NCI-H2107 (cell line): ENCODE data around the gene IL2RG.
A peak's percentile ranks its signal among the peaks of the same experiment; 100 is the strongest.

Experiments used
- DNase-seq: peaks from one replicate; lab custom pipeline; 2025; lab: John Stamatoyannopoulos, UW

IL2RG gene

DNA sequence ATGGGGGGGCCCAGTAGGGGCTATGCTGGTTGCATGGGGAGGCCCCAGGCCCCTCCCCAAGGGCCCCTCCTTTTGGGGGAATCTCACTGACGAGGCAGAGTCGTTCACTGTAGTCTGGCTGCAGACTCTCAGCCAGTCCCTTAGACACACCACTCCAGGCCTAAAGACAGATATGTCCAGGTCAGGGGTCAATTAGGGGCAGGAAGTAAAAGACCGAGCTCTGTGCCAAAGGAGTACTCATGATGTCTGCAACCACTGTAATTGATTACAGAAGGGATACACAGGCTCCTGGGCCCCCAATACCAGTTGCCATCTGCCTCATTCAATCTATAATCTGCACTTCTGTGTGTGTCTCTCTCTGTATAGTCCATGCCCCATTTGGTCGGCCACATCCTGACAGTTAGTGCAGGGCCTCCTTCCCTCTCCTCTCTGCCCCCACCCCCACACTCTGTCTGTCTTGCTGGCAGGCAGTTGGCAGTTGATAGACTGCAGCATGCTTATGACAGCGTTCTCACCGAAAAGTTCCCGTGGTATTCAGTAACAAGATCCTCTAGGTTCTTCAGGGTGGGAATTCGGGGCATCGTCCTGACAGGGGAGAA, 3.5 kb downstream of the IL2RG start:
- no peak for DNase-seq

DNA sequence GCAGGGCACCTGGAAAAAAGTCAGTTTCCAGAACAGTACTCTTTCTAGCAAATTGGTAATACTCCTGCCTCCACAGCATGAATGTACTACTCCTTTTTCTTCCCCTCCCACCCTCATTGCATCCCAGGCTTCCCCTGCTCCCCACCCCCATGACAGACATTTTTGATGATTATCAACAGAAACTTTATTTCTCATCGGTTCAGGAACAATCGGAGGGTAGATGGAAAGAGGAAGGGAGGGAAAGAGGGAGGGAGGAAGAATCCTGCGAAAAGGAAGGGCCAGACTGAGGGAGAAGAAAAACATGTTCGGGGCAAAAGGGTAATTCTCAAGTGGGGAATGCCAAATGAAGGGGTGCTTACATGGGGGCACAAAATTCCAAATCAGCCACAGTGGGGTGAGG, 4.1 kb downstream of the IL2RG start:
- no peak for DNase-seq

DNA sequence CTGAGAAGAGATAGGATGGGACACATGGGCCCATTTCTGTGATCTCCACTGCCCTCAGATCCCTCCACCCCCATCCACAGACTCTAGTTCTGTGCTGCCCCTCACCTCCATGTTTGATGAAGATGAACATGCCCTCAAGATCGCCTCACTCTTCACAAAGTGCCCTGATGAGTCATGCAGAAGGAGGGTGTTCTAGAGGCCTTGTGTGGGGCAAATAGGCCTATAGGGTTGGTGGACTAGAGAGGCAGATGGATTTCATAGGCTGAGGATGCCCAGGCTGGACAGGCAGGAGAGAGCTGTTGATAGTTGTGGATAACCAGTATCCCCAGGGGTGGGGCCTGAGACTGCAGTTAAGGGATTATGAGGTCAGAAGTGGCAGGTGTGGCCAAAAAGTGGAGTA, 5.0 kb downstream of the IL2RG start, which contains the start of gene CXorf65:
Gene CXorf65, minus strand, starts transcription at position 314 of the 400 bp plus-strand sequence. Its CDS starts 184 bp downstream, at position 130.
- no peak for DNase-seq

DNA sequence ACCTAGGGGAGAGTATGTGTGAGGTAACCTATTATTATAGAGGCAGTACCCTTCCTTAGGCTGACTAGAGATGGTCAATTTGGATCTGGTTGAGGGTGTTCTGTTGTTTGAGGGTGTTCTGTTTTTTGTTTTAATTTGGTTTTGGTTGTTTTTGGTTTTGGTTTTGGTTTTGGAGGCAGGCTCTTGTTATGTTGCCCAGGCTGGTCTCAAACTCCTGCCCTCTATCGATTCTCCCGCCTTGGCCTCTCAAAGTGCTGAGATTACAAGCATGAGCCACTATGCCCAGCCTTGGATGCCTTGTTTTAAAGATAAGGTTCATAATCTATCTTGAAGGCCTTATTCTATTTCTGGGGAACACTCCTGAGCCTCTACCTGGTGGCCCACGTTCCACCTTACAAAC, 5.7 kb downstream of the IL2RG start:
- no peak for DNase-seq

DNA sequence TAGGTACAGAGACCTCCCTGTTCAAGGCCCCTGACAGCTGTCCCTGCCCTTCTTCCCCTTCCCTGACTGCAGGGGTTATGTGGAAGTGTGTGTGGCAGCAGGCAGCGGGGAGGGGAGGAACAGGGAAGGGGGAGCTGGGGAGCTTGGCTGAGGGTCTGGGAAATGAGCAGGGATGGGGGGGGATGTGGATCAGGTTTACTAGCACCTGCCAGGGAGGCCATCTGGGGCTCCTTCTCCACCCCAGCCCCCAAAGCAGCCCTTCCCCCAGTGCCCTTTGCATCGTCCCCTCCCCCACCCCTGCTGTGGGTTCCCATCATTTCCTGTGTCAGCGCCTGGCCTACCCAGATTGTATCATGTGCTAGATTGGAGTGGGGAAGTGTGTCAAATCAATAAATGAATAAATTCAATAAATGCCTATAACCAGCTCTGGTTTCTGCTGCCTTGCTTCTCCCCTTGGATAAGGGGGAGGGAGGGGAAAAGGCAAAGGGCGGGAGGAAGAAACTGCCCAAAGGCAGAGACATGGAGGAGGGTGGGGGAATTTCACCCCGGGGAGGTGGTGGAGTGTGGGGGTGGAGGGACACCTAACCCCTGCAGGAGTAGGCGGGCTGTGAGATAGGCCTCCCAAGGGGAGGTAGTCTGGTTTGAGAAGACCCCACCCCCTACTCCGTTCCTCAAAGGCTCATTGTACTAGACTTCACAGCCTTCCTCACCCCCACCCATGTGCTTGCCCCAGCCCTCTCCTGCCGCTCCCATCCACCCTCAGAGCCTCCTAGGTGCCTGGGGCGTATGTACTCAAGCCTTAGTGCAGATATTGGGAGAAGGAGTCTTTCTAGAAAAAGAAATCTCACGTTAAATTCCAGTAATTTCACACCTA, 8.0 kb downstream of the IL2RG start:
- DNase-seq: no peak

DNA sequence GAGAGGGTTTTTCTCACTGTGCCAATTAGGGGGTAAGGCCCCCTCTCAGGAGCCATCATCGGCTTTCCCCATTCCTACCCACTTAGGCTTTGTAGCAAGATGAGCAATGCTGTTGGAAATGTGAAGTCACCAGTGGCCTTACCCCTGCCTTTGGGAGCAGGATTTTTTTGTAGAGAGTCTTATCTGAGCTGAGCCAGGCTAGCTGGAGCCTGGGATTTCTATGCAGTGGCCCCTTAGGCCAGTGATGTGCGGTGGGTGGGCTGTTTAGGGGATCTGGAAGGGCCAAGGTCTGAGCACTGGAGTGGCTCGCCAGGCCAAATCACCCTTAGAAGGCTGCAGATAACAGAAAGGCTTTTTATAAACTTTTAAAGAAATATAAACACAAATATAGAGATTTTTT, 9.1 kb downstream of the IL2RG start:
- no peak for DNase-seq

DNA sequence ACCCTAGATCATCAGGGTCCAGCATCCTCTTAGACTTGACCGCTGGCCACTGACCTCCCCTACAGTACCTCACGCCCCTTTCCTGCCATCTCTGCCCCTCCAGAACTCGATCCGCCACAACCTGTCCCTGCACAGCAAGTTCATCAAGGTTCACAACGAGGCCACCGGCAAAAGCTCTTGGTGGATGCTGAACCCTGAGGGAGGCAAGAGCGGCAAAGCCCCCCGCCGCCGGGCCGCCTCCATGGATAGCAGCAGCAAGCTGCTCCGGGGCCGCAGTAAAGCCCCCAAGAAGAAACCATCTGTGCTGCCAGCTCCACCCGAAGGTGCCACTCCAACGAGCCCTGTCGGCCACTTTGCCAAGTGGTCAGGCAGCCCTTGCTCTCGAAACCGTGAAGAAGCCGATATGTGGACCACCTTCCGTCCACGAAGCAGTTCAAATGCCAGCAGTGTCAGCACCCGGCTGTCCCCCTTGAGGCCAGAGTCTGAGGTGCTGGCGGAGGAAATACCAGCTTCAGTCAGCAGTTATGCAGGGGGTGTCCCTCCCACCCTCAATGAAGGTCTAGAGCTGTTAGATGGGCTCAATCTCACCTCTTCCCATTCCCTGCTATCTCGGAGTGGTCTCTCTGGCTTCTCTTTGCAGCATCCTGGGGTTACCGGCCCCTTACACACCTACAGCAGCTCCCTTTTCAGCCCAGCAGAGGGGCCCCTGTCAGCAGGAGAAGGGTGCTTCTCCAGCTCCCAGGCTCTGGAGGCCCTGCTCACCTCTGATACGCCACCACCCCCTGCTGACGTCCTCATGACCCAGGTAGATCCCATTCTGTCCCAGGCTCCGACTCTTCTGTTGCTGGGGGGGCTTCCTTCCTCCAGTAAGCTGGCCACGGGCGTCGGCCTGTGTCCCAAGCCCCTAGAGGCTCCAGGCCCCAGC, 10.5 kb downstream of the IL2RG start:
- DNase-seq: no peak

DNA sequence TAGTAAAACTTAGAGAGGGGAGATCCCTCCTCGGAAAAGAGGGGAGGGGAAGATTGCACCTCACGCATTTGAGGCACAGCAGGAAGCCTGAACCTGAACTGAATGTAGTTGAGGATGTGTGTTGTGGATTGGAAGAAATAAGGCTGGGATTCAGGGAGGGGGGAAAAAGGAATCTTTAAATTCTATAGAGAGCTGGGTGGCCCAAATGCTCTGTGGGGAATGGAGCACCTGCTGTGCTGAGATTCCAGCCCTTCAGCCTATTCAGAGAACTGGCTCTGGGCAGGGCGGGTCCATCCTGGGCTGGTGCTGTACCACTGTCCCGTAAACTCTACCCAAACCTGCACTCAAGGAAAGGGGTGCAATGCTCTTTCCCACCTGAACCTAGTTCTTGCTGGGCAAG, 11.6 kb downstream of the IL2RG start:
- DNase-seq: no peak

DNA sequence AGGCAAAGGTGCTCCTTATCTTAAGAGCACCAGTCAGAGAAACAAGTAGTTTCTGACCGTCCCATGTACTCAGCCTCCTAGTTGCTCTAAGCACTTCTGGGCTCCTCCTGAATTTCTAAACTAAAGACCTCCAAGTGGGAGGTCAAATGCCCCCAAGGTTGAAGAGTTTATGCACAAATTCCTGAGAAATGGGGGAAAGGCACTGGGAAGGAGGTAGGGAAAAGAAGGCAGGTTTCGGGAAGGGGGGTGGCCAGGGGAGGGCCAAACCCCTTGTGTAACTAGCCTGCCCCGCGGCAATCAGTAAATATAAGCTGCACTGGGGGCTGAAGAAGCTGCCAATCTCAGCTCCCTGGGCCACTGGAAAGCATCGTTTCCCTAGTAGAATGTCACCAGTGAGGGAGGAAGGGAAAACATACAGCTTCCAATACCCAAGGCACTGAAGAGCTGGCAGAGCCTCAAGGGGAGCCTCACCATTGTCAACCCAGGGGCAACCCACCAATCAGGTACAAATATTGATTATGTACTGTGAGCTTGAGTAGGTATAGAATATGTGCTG, 12.3 kb downstream of the IL2RG start:
- DNase-seq: no peak

DNA sequence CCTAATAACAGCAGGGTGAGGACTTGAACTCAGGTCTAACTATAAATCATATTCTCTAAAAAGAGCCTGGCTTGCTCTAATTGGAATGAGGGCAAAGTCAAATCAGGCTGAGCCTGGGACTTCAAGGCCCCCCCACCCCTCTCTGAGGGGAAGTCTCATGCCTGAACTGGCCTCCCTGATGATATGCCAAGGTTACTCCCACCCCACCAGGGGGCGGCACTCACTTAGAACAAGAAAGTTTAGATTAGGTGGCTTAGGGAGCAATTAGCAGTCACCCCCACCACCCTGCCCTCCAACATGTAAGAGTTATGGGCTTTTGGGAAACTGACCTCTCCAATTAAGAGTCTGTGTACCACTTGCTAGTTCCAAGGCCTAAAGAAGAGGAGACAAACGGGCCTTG, 13.1 kb downstream of the IL2RG start:
- DNase-seq: no peak

DNA sequence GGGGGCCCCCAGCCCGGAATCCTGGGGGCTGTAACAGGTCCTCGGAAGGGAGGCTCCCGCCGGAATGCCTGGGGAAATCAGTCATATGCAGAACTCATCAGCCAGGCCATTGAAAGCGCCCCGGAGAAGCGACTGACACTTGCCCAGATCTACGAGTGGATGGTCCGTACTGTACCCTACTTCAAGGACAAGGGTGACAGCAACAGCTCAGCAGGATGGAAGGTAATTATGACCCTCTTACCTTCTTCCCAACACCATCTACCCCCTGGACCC, 14.7 kb downstream of the IL2RG start:
- no peak for DNase-seq

DNA sequence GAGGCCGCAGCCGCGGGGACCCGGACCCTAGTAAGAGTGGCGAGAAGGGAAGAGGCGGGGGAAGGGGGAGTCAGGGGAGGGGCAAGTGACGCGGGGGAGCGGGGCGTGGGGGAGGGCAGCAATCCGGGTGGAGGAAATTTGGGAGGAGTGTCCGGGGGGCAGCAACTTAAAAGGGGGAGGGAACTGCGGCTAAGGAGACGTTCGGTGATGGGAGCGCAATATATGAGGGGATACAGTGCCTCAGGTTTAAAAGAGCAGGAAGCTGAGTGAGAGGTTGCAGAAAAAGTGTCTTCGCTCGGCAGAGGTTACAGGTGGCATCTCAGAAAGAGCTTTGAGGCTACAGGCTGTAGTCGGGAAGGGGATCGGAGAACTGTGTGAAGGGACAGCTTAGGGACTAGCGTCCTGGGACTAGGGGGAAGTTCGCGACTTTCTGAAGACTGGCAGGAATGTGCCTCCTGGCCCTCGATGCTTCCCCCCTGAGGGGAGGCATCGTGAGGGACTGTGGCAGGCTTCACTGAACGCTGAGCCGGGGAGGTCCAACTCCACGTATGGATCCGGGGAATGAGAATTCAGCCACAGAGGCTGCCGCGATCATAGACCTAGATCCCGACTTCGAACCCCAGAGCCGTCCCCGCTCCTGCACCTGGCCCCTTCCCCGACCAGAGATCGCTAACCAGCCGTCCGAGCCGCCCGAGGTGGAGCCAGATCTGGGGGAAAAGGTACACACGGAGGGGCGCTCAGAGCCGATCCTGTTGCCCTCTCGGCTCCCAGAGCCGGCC, 15.2 kb downstream of the IL2RG start:
- DNase-seq: no peak

DNA sequence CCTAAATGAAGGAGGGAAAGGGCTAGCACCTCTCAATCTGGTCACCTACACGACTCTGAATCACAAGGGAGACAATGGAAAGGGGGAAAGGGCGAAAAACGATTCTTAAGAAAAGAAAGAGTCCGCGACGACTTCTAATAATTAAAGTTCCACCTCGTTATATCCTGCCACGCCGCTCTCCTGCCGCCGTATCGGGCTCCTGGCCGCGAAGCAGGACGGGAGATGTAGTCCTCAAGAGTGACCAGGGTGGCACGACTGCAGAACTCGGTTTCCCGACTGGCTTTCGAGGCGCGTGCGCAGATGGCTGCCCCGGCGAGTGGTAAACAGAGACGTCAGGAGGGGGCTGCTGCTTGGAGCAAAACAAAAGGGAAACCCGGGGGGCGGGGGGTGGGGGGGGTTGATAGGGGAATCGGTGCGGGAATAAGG, 15.8 kb downstream of the IL2RG start, which contains the start of gene FOXO4:
Gene FOXO4, plus strand, starts transcription at position 297 of the 426 bp plus-strand sequence. CDS start 678 bp downstream, outside the sequence.
- DNase-seq: peak; percentile 82

DNA sequence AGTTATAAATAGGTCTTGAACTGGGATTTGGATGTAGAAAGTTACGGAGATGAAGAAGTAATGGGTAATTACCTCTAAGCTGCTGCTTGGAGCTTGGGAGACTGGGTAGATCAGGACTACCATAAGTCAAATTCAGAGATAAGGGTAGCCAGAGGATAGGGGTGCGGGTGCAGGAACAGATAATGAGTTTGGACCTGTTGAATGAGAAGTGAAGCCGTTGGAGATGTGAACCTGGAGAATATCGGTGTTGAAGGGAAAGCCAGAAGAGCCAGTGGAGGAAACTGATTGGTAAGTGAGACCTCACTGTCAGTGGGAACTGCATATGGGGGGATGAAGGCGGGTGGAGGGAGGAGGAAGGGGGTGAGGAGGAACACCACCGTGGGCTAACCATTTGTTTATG, 16.3 kb downstream of the IL2RG start:
- no peak for DNase-seq

DNA sequence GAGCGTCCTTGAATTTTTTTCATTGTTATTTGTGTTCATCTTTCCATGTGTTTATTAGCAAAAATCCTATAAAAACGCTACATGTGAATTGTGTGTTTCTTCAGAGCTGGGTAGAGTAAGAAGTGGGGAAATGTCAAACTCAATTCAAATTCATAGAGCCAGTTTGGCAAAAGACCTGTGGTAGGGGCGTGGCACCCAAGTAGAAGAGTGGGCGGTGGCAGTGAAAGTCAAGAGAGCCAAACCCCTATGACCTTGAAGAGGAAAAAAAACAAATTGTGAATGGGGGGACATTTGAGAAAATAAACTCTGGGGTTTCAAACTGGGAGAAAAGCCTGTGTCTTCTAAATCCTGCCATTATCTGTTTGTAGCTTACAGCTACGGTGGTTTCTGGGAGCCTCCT, 20.1 kb downstream of the IL2RG start:
- DNase-seq: no peak

DNA sequence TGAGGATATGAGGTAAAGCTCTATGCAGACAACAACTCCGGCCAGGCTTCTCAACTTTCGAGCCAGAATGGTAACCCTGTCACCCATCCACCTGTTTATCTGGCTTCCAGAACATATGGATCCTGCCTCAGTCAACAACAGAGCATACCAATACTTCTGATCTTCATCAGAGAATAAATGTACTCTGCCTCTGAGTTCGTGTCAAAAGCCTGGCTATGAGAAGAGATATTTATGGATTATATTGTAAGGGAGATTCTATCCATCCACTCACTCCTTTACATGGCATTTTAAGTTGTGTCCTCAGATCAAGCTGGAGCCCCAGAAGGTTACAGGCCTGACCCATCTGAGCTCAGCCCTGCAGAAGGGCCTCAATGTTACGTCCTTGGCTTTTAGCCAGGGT, 25.5 kb downstream of the IL2RG start:
- DNase-seq: no peak

DNA sequence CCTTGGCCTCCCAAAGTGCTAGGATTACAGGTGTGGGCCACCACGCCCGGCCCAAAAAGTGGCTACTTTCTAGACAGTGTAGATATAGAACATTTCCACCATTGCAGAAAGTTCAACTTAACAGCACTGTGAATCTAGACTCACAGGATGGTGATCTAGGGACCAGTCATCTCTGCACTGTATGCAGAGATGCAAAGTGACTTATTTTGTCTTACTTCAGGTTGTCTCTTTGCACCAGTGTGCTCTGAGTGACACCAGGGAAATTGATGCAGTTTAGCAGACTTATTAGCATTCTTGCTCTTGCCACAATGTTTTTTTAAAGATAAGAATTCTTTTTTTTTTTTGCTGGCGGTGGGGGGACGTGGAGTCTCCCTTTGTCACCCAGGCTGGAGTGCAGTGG, 28.6 kb downstream of the IL2RG start:
- no peak for DNase-seq

DNA sequence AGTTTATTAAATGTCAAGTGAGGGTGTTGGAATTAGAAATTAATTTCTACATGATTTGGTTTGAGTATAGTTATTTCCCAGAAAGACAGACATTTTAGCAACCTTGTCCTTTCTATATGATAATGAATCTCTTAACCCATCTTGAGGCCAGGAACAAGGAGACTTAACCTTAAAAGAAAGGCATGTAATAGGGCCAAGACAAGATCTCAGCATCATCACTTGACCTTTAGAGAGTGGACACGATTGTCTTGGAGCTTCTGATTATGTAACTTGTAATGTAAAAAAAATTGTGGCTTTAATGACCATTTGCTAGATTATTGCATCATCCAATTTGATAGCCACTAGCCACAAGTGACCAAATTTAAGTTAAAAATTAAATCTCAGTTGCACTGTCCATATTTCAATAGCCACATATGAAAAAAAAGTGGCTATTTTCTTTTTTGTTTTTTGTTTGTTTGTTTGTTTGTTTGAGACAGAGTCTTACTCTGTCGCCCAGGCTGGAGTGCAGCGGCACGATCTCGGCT, 29.2 kb downstream of the IL2RG start:
- no peak for DNase-seq

DNA sequence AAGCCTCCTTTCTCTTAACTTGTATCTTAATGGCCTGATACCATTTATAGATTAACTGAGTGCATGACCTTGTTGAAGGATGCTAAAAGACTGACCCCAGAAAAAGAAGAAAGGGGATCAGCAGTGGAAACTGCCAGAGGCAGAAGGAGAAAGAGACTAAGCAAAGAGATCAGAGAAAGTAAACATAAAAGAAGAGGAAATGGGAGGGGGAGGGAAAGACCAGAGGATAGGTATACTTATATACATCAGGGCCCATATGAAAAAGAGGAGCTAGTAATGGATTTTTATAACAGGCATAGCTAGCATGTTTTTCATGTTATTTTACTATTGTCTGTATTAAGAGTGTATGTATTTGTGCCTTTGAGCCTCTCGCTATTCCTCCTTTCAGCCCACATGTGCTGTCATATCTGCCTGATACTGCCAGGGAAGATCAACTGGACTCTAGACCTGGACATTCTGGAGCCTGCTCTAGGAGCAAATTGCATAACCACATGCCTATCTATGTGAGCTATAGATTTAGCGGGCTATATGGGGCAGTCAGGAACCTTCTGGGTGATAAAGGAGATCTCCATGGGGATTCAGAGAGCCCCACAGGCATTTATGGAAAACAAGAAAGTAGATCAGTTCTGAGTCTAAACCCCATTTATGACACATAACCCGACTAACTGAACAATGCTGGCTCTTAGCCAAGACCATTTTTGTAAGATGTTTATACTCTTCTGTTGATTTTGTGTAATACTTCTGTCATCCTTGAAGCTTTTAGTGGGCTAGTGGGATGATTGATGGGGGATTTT, 29.9 kb downstream of the IL2RG start:
- no peak for DNase-seq

DNA sequence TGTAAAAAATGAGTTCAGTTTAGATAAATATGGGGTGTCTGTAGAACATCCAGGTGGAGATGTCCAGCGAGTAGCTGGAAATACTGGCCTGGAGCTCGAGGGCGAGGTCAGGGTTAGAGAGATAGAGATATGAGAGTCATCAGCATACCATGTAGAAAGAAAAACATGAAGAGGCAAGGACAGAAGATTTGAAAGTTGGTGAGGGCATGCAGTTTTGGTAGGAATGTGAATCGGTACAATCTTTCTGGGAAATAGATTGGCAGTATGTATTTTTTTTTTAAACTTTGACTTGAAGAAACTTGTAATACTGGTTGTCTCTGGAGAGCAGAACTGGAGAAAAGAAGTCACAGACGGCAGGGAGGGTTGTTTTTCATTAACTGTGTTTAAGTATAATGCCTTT, 40.8 kb downstream of the IL2RG start:
- no peak for DNase-seq
